SK-N-SH (cell line): Measurements from ENCODE around the gene RELB.

ENCODE experiments used
- USF2 ChIP-seq: fragments of 150-350 bp; IDR thresholded peaks from 2 replicates; pipeline ENCODE4 v1.6.1; 2017; ENCODE audit warnings: antibody characterized with exemption, low read length, low read depth, borderline replicate concordance
- TF ChIP-seq, protein P1 (sequence below): IDR thresholded peaks from 2 replicates; pipeline ENCODE4 v1.4.0; 2012; ENCODE audit warnings: low read depth, borderline replicate concordance

DNA sequence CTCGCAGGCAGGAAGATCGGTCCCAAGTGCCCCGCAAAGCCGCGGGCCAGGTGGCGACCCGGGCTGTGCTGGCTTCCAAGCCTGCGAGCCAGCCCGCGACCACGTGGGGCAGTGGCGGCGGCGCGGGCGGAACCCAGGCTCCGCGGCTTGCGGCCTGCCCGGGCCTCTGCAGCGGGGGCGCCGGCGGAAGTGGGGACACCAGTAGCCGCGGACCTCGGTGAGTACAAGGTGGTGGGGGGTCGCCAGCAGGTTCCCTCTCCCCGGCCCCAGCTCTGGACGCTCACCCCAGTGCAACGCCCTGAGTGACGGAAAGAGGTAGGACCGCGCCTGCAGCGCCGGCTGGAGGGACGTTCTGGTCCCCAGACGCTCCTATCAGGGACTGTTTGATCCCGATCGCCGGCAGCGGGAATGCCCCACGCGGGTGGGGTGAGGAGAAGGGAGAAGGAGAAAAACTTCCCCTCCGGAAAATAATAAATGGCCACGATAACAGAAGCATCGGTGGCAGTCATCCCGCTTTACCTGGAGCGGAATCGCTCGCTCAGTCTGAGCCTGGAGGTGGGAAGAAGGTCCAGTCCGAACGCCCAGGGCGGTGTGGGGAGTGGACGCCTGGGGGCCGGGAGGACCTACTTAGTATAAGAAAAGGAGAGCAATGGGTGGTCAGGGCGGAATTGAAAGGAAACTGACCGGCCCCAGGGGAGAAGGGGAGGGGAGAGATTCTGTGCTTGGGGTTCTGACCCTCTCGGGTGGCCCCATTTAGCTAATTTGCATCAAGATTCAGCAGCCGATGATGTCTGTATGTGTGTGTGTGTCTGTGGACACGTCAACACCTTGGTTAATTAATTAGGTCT, 78.0 kb downstream of the RELB start, which contains the start of gene GEMIN7:
- no peak for TF ChIP-seq USF2
- TF ChIP-seq, protein P1, sequence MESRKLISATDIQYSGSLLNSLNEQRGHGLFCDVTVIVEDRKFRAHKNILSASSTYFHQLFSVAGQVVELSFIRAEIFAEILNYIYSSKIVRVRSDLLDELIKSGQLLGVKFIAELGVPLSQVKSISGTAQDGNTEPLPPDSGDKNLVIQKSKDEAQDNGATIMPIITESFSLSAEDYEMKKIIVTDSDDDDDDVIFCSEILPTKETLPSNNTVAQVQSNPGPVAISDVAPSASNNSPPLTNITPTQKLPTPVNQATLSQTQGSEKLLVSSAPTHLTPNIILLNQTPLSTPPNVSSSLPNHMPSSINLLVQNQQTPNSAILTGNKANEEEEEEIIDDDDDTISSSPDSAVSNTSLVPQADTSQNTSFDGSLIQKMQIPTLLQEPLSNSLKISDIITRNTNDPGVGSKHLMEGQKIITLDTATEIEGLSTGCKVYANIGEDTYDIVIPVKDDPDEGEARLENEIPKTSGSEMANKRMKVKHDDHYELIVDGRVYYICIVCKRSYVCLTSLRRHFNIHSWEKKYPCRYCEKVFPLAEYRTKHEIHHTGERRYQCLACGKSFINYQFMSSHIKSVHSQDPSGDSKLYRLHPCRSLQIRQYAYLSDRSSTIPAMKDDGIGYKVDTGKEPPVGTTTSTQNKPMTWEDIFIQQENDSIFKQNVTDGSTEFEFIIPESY, result no peak
